Measurements from ENCODE around the gene CNTROB.
"Not testable (repeated sequence)": the region's sequence is repeated elsewhere in the genome, so short reads cannot be mapped to it uniquely, and the experiment has no call there.

The CNTROB gene

GRCh38 chr17:7947651-7948050 lies 15.6 kb downstream of the CNTROB start:
- H3K27ac ChIP-seq, result no peak overlapping the region
- no peak for TF ChIP-seq CTCF (conservative IDR thresholded peaks at IDR 0.05)

- no peak for TF ChIP-seq CTCF (conservative IDR thresholded peaks at IDR 0.05)
- H3K27ac ChIP-seq, result no peak overlapping the region
Measured at GRCh38 chr17:7950578-7950977, 18.6 kb downstream of the CNTROB start.

GRCh38 chr17:7951143-7951792 lies 19.3 kb downstream of the CNTROB start:
- H3K27ac ChIP-seq, result no peak overlapping the region
- TF ChIP-seq CTCF (conservative IDR thresholded peaks at IDR 0.05), result no peak

GRCh38 chr17:7953266-7953665 lies 21.3 kb downstream of the CNTROB start:
- not testable (repeated sequence) for H3K27ac ChIP-seq

- 0 out of 2 replicates have a peak overlapping the region, but pooled peaks have one; percentile 11 for H3K27ac ChIP-seq
- no peak for TF ChIP-seq CTCF (conservative IDR thresholded peaks at IDR 0.05)
Measured at GRCh38 chr17:7955414-7956227, 23.6 kb downstream of the CNTROB start.

- TF ChIP-seq CTCF (conservative IDR thresholded peaks at IDR 0.05), result no peak
- H3K27ac ChIP-seq, result 0 out of 2 replicates have a peak overlapping the region, but pooled peaks have one; percentile 11
Measured at GRCh38 chr17:7956228-7956965, 24.4 kb downstream of the CNTROB start.

- H3K27ac ChIP-seq, result no peak overlapping the region
- TF ChIP-seq CTCF (conservative IDR thresholded peaks at IDR 0.05), result no peak
Measured at GRCh38 chr17:7959503-7960253, 27.7 kb downstream of the CNTROB start.

Measured in VCaP (cell line).